Stimulated activated CD8-positive, alpha-beta memory T cell treated with anti-CD3 and anti-CD28 coated beads, Interleukin-7, amount 100 ng/mL, for 48 hours (primary cell): ENCODE results near the gene CPEB1.
A peak's percentile ranks its signal among the peaks of the same experiment; 100 is the strongest.
"Not testable (repeated sequence)": the region's sequence is repeated elsewhere in the genome, so short reads cannot be mapped to it uniquely, and the experiment has no call there.

Experiments
- DNase-seq, 2 donors: peaks; one replicate each; pipeline ENCODE4 v3.0.0-alpha.2; 2020; ENCODE audit warnings: low read depth in 1 of 2; ENCODE audit errors: extremely low read depth in 1 of 2

Gene CPEB1

GRCh38 chr15:82530606-82531379, 116.4 kb downstream of the CPEB1 start:
- DNase-seq: peak in 1 of 2 donors; percentile 58

GRCh38 chr15:82530006-82530405, 117.2 kb downstream of the CPEB1 start:
- no peak for DNase-seq

- DNase-seq: not testable (repeated sequence)
These were observed 133.6 kb downstream of the CPEB1 start for GRCh38 chr15:82513587-82513986.

GRCh38 chr15:82507693-82508092, 139.5 kb downstream of the CPEB1 start:
- DNase-seq: not testable (repeated sequence)

- DNase-seq: not testable (repeated sequence)
These were observed 140.1 kb downstream of the CPEB1 start for GRCh38 chr15:82507087-82507486.

GRCh38 chr15:82505842-82506241, 141.3 kb downstream of the CPEB1 start:
- not testable (repeated sequence) for DNase-seq

- not testable (repeated sequence) for DNase-seq
These were observed 143.1 kb downstream of the CPEB1 start for GRCh38 chr15:82504074-82504473.

- DNase-seq: not testable (repeated sequence)
These were observed 144.3 kb downstream of the CPEB1 start for GRCh38 chr15:82502700-82503339.

- DNase-seq: not testable (repeated sequence)
These were observed 146.4 kb downstream of the CPEB1 start for GRCh38 chr15:82500772-82501171.

- not testable (repeated sequence) for DNase-seq
These were observed 149.2 kb downstream of the CPEB1 start for GRCh38 chr15:82497978-82498377.
